Smooth muscle cell (in vitro differentiated cells): Measurements from ENCODE around the gene GPC6. TPM values are rescaled to one million over a fixed set of nuclear protein-coding genes. Genes with fewer than 3 reads are reported as not detected.

Experiments used
- DNase-seq: peaks from one replicate; lab custom pipeline; 2025; ENCODE audit not compliant: unreplicated experiment; lab: John Stamatoyannopoulos, UW
- H2AFZ ChIP-seq: fragments of 200-600 bp; sonication (generic); 2 replicates; pipeline ENCODE4 v1.6.0; 2016; ENCODE audit warnings: antibody characterized with exemption, low read depth, mild to moderate bottlenecking
- H3F3A ChIP-seq: fragments of 200-600 bp; sonication (generic); 2 replicates; pipeline ENCODE4 v1.6.0; 2017; ENCODE audit warnings: antibody characterized with exemption, low read depth
- H3K27ac ChIP-seq: fragments of 200-600 bp; sonication (generic); 2 replicates; pipeline ENCODE4 v1.5.1; 2016; ENCODE audit warnings: low read depth, mild to moderate bottlenecking
- H3K27me3 ChIP-seq: fragments of 200-600 bp; sonication (generic); 2 replicates; pipeline ENCODE4 v1.6.1; 2016; ENCODE audit warnings: low read depth, mild to moderate bottlenecking
- H3K36me3 ChIP-seq: fragments of 200-600 bp; sonication (generic); 2 replicates; pipeline ENCODE4 v1.5.1; 2016; ENCODE audit warnings: low read depth
- H3K4me1 ChIP-seq: fragments of 200-600 bp; sonication (generic); 2 replicates; pipeline ENCODE4 v1.5.1; 2016; ENCODE audit warnings: low read depth
- H3K4me2 ChIP-seq: fragments of 200-600 bp; sonication (generic); 2 replicates; pipeline ENCODE4 v1.6.0; 2016; ENCODE audit warnings: mild to moderate bottlenecking
- H3K4me3 ChIP-seq: fragments of 200-600 bp; sonication (generic); 2 replicates; pipeline ENCODE4 v1.5.1; 2016; ENCODE audit warnings: mild to moderate bottlenecking
- H3K79me2 ChIP-seq: fragments of 200-600 bp; sonication (generic); 2 replicates; pipeline ENCODE4 v1.6.0; 2016; ENCODE audit warnings: low read depth, mild to moderate bottlenecking
- H3K9ac ChIP-seq: fragments of 200-600 bp; sonication (generic); 2 replicates; pipeline ENCODE4 v1.6.0; 2016; ENCODE audit warnings: low read depth
- H3K9me3 ChIP-seq: fragments of 200-600 bp; sonication (generic); replicated peaks from 2 replicates; pipeline ENCODE4 v1.5.1; 2016; ENCODE audit warnings: low read depth
- H4K20me1 ChIP-seq: fragments of 200-600 bp; sonication (generic); 2 replicates; pipeline ENCODE4 v1.6.0; 2016; ENCODE audit warnings: low read depth
- WGBS: methylation state at CpG from one replicate; pipeline ENCODE4 v1.1.7; 2016; ENCODE audit warnings: low lambda C conversion rate; 5-methylcytosine and 5-hydroxymethylcytosine counted together
- polyA plus RNA-seq: library from polyadenylated mRNA; unstranded; fragments of >200 nt; fragmentation: Nextera tagmentation; extraction: Ambion mirVana; gene quantifications from 2 replicates; pipeline ENCODE4 v1.2.1, GENCODE V29; 2016
- total RNA-seq: library from RNA; depleted of rRNA; stranded (reverse); fragments of >200 nt; gene quantifications from 2 replicates; pipeline ENCODE4 v1.2.3, GENCODE V29; 2014
- TF ChIP-seq, protein P1 (sequence below): fragments of 200-600 bp; sonication (generic); IDR thresholded peaks from 2 replicates; pipeline ENCODE4 v1.5.1; 2017; ENCODE audit warnings: borderline replicate concordance, mild to moderate bottlenecking, antibody characterized with exemption; ENCODE audit not compliant: insufficient read depth, poor library complexity, severe bottlenecking

Gene GPC6
- total and polyA plus RNA-seq, 2 experiments from 2014 or later, result 19.7 to 68.5 TPM

DNA sequence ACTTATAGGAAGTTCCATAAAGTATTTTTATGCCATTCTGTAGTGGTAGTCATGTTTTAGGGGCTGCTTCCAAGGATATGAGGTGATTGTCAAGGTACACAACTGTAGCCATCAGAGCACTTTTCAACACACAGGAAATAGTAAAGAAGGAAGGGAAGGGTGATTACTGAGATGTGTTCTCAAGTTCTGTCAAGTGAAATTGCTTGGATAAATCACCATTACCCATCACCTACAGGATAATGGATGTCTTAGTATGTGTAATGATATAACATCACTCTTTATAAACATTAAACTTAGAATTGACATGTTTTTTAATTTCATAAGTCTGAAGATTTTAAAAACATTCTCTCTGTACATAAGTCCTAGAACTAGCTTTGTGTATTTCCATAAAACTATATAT, 765.0 kb downstream of the GPC6 start:
- H3K4me3 ChIP-seq, result no peak overlapping the region
- H3K4me2 ChIP-seq, result no peak overlapping the region
- H3K4me1 ChIP-seq, result no peaks in the 10 kb centered on the region
- no peak overlapping the region for H2AFZ ChIP-seq
- H3K27me3 ChIP-seq, result no peaks in the 10 kb centered on the region
- no peaks in the 10 kb centered on the region for H4K20me1 ChIP-seq
- H3K9ac ChIP-seq, result no peak overlapping the region
- no peaks in the 10 kb centered on the region for H3K36me3 ChIP-seq
- no peak for DNase-seq
- H3K79me2 ChIP-seq, result no peaks in the 10 kb centered on the region
- TF ChIP-seq, protein P1, sequence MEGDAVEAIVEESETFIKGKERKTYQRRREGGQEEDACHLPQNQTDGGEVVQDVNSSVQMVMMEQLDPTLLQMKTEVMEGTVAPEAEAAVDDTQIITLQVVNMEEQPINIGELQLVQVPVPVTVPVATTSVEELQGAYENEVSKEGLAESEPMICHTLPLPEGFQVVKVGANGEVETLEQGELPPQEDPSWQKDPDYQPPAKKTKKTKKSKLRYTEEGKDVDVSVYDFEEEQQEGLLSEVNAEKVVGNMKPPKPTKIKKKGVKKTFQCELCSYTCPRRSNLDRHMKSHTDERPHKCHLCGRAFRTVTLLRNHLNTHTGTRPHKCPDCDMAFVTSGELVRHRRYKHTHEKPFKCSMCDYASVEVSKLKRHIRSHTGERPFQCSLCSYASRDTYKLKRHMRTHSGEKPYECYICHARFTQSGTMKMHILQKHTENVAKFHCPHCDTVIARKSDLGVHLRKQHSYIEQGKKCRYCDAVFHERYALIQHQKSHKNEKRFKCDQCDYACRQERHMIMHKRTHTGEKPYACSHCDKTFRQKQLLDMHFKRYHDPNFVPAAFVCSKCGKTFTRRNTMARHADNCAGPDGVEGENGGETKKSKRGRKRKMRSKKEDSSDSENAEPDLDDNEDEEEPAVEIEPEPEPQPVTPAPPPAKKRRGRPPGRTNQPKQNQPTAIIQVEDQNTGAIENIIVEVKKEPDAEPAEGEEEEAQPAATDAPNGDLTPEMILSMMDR, result no peak
- H3K27ac ChIP-seq, result no peak overlapping the region
- H3K9me3 ChIP-seq, result no peaks in the 10 kb centered on the region
- H3F3A ChIP-seq, result no peaks in the 10 kb centered on the region

DNA sequence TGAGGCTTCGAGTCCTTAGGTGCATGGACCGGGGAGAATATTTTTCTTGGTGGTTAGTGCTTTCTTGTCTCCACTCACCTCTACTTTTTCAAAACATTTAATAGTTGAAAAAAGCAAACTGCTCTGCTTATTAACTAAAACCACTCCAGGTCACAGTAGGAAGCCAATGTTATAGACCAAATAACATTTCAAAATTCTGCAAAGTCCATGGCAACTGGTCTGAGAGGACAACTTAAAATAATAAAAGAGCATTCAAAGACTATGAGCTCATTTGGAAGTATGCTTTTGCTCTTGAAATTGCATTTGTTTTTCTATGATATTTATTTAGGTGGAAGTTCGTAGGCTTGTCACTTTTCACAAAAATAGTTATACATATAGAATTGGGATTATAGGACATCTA, 769.9 kb downstream of the GPC6 start:
- no peaks in the 10 kb centered on the region for H3K4me1 ChIP-seq
- no peaks in the 10 kb centered on the region for H3F3A ChIP-seq
- H3K4me2 ChIP-seq, result no peak overlapping the region
- no peak overlapping the region for H3K9ac ChIP-seq
- TF ChIP-seq, protein P1, result no peak
- H3K27me3 ChIP-seq, result no peaks in the 10 kb centered on the region
- H3K27ac ChIP-seq, result no peak overlapping the region
- H3K9me3 ChIP-seq, result no peaks in the 10 kb centered on the region
- H3K79me2 ChIP-seq, result no peaks in the 10 kb centered on the region
- no peaks in the 10 kb centered on the region for H4K20me1 ChIP-seq
- H3K36me3 ChIP-seq, result no peaks in the 10 kb centered on the region
- DNase-seq, result no peak
- WGBS, result 96% methylated on average over 3 of the region's 3 CpGs
- H3K4me3 ChIP-seq, result no peak overlapping the region
- no peak overlapping the region for H2AFZ ChIP-seq

DNA sequence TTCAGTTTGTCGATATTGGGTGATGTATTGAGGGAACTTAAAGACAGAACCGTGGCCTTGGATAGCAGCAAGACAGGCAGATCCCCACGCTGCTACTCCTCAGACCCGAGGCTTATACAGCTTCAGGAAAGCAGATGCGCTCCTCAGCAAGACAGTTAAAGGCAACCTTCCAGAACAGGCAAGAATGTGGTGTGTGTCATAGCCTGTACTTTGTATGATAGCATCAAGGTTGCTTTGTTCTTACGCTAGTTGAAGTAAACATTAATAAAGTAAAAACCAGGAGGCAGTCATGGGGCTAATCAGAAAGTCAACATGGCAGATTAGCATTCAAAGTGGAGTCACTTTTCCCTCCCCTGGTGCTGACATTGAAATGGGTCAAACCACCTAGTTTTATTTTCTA, 779.7 kb downstream of the GPC6 start:
- no peak overlapping the region for H3K9ac ChIP-seq
- H3K36me3 ChIP-seq, result no peaks in the 10 kb centered on the region
- H3K79me2 ChIP-seq, result no peaks in the 10 kb centered on the region
- no peak overlapping the region for H3K27ac ChIP-seq
- H3K4me3 ChIP-seq, result no peak overlapping the region
- H4K20me1 ChIP-seq, result no peaks in the 10 kb centered on the region
- H3K4me2 ChIP-seq, result no peak overlapping the region
- no peaks in the 10 kb centered on the region for H3F3A ChIP-seq
- TF ChIP-seq, protein P1, result no peak
- H2AFZ ChIP-seq, result no peak overlapping the region
- DNase-seq, result no peak
- H3K27me3 ChIP-seq, result no peaks in the 10 kb centered on the region
- H3K9me3 ChIP-seq, result no peaks in the 10 kb centered on the region
- no peaks in the 10 kb centered on the region for H3K4me1 ChIP-seq
- WGBS, result 50% methylated on average over 6 of the region's 6 CpGs

DNA sequence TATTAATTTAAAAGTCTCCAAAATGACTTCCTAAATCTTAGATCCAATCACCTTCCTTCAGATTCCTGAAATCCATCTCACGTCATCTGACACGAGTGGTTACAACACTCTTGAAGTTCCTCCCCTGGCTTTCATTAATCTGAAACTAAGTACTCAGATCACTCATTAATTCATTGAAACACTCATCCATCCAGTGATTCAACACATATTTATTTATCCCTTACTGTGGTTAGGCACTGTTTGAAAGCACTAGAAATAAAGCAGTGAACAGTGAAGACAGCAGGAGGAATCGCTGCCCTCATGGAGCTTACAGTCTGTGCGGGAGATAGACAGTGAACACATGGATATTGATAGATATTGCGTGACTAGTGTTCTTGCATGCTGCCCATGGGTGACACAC, 780.5 kb downstream of the GPC6 start:
- Histone ChIP-seq H3K4me2 (no peak overlapping the region), H3K4me3 (no peak overlapping the region), H3K9ac (no peak overlapping the region), H3F3A (no peaks in the 10 kb centered on the region), H3K9me3 (no peaks in the 10 kb centered on the region), H3K27me3 (no peaks in the 10 kb centered on the region), H2AFZ (no peak overlapping the region), H3K4me1 (no peaks in the 10 kb centered on the region), H3K27ac (no peak overlapping the region), H3K79me2 (no peaks in the 10 kb centered on the region), H3K36me3 (no peaks in the 10 kb centered on the region), H4K20me1 (no peaks in the 10 kb centered on the region)
- TF ChIP-seq, protein P1, result no peak
- 96% methylated on average over 5 of the region's 5 CpGs for WGBS
- no peak for DNase-seq
